Neural cell (in vitro differentiated cells): ENCODE measurements around the gene RAD51B. TPM values are rescaled to one million over a fixed set of nuclear protein-coding genes. Genes with fewer than 3 reads are reported as not detected.

Experiments
- H2AFZ ChIP-seq: fragments of 200-600, 300-800 bp; sonication (generic), shearing (Covaris generic); 2 replicates; pipeline ENCODE4 v1.6.0; 2014; ENCODE audit warnings: low read depth, mild to moderate bottlenecking, antibody characterized with exemption, low read length, moderate library complexity
- H3F3A ChIP-seq: fragments of 200-600 bp; shearing (Covaris generic); 2 replicates; pipeline ENCODE4 v1.6.1; 2016; ENCODE audit warnings: mild to moderate bottlenecking, moderate library complexity, mixed read lengths, antibody characterized with exemption, low read length; ENCODE audit not compliant: insufficient read depth, poor library complexity, severe bottlenecking
- H3K27ac ChIP-seq: fragments of 200-600, 300-800 bp; sonication (generic), shearing (Covaris generic); 2 replicates; pipeline ENCODE4 v1.5.1; 2014; ENCODE audit warnings: mild to moderate bottlenecking, low read length, moderate library complexity
- H3K27me3 ChIP-seq: fragments of 300-800, 200-600 bp; sonication (generic), shearing (Covaris generic); 2 replicates; pipeline ENCODE4 v1.6.0; 2014; ENCODE audit warnings: mild to moderate bottlenecking, low read depth, low read length, moderate library complexity; ENCODE audit not compliant: insufficient read depth
- H3K36me3 ChIP-seq: fragments of 300-800, 200-600 bp; sonication (generic), shearing (Covaris generic); 2 replicates; pipeline ENCODE4 v1.5.1; 2014; ENCODE audit warnings: mild to moderate bottlenecking, antibody characterized with exemption, low read length, moderate library complexity; ENCODE audit not compliant: insufficient read depth
- H3K4me2 ChIP-seq: fragments of 300-800, 200-600 bp; sonication (generic), shearing (Covaris generic); 2 replicates; pipeline ENCODE4 v1.6.0; 2014; ENCODE audit warnings: mild to moderate bottlenecking, low read length
- H3K4me3 ChIP-seq: fragments of 300-800, 200-600 bp; sonication (generic), shearing (Covaris generic); 2 replicates; pipeline ENCODE4 v1.5.1; 2014; ENCODE audit warnings: mild to moderate bottlenecking, low read length, moderate library complexity
- H3K79me2 ChIP-seq: fragments of 200-600 bp; shearing (Covaris generic); replicated peaks from 2 replicates; pipeline ENCODE4 v1.6.0; 2014; ENCODE audit warnings: mild to moderate bottlenecking, low read length, moderate library complexity; ENCODE audit not compliant: insufficient read depth
- H3K9ac ChIP-seq: fragments of 300-800, 200-600 bp; sonication (generic), shearing (Covaris generic); 2 replicates; pipeline ENCODE4 v1.6.1; 2016; ENCODE audit warnings: mild to moderate bottlenecking, low read length, mixed read lengths
- H3K9me2 ChIP-seq: fragments of 200-600 bp; shearing (Covaris generic); 2 replicates; pipeline ENCODE4 v1.6.1; 2016; ENCODE audit warnings: mild to moderate bottlenecking, low read length, mixed read lengths; ENCODE audit not compliant: insufficient read depth
- H3K9me3 ChIP-seq: fragments of 200-600, 300-800 bp; sonication (generic), shearing (Covaris generic); 2 replicates; pipeline ENCODE4 v1.6.1; 2016; ENCODE audit warnings: mild to moderate bottlenecking, mixed run types, low read length, moderate library complexity, mixed read lengths
- H4K20me1 ChIP-seq: fragments of 200-600 bp; shearing (Covaris generic); 2 replicates; pipeline ENCODE4 v1.6.1; 2016; ENCODE audit warnings: mild to moderate bottlenecking, mixed run types; ENCODE audit not compliant: insufficient read depth
- EP300 ChIP-seq: fragments of 450-650 bp; conservative IDR thresholded peaks from 2 replicates; pipeline ENCODE4 v1.6.1; 2014; ENCODE audit warnings: antibody characterized with exemption, mild to moderate bottlenecking, moderate library complexity; ENCODE audit not compliant: poor library complexity, severe bottlenecking
- EZH2 ChIP-seq: fragments of 200-600, 300-800 bp; shearing (Covaris generic), sonication (generic); IDR thresholded peaks from 2 replicates; pipeline ENCODE4 v1.6.1; 2014; ENCODE audit warnings: antibody characterized with exemption, low read length, borderline replicate concordance, mild to moderate bottlenecking; ENCODE audit not compliant: insufficient read depth, poor library complexity, severe bottlenecking
- MXI1 ChIP-seq: fragments of 450-650 bp; conservative IDR thresholded peaks from 2 replicates; pipeline ENCODE4 v1.6.1; 2014; ENCODE audit warnings: antibody characterized with exemption, mild to moderate bottlenecking; ENCODE audit not compliant: poor library complexity, severe bottlenecking
- POLR2AphosphoS5 ChIP-seq: IDR thresholded peaks from 2 replicates; pipeline ENCODE4 v1.6.1; 2012
- RAD21 ChIP-seq: fragments of 450-650 bp; conservative IDR thresholded peaks from 2 replicates; pipeline ENCODE4 v1.6.1; 2014; ENCODE audit warnings: antibody characterized with exemption, mild to moderate bottlenecking, moderate library complexity
- SMC3 ChIP-seq: fragments of 450-650 bp; conservative IDR thresholded peaks from 2 replicates; pipeline ENCODE4 v1.6.1; 2014; ENCODE audit warnings: antibody characterized with exemption, mild to moderate bottlenecking, moderate library complexity; ENCODE audit not compliant: poor library complexity
- TAF1 ChIP-seq: IDR thresholded peaks from 2 replicates; pipeline ENCODE4 v1.6.1; 2012; ENCODE audit warnings: low read depth
- polyA plus RNA-seq: library from polyadenylated mRNA; depleted of rRNA; stranded (reverse); fragments of >200 nt; gene quantifications from 2 replicates; pipeline ENCODE4 v1.2.3, GENCODE V29; 2014
- TF ChIP-seq, protein P1 (sequence below): fragments of 450-650 bp; IDR thresholded peaks from 2 replicates; pipeline ENCODE4 v1.5.1; 2014; ENCODE audit warnings: antibody characterized with exemption, mild to moderate bottlenecking, moderate library complexity; ENCODE audit not compliant: poor library complexity, severe bottlenecking
- TF ChIP-seq, protein P2 (sequence below): IDR thresholded peaks from 2 replicates; pipeline ENCODE4 v1.6.1; 2012; ENCODE audit warnings: borderline replicate concordance

The RAD51B gene
- polyA plus RNA-seq, 1 donor from 2014 or later: 3.1 TPM

DNA sequence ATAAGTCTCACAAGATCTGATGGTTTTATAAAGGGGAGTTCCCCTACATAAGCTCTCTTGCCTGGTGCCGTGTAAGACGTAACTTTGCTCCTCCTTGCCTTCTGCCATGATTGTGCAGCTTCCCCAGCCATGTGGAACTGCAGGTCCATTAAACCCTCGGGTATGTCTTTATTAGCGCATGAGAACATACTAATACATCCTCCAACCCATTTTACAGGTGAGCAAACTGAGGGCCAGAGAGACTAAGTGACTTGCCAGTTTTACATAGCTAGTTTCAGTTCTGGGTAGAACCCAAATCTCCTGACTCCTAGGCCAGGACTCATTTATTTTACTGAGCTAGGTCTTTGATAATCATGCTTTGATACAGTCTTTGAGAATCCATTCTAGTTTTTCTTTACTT is 406.9 kb downstream of the RAD51B start:
- H3F3A ChIP-seq: no peaks in the 10 kb centered on the region

DNA sequence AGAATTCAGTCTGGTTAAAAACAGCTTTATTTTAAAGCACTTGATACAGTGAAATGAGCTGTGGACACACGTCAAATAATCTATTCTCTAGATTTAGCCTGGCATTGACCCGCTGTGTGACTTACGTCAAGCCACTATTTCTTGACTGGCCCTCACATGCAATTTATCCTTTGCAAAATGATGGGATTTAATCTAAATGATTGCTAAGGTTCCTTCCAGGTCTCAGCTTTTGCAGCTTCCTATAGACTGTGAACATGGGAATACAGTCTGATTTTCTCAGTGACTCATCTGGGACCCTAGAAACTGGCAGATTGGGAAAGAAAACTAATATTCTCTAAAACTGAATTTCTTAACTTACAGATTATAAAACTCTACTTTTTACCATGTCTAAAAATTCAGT is 409.1 kb downstream of the RAD51B start:
- Histone ChIP-seq H3K4me3 (no peak overlapping the region), H3K4me2 (no peak overlapping the region), H3K27me3 (no peaks in the 10 kb centered on the region), H3K9me3 (no peaks in the 10 kb centered on the region), H3F3A (no peaks in the 10 kb centered on the region), H3K27ac (no peak overlapping the region), H3K36me3 (no peaks in the 10 kb centered on the region), H4K20me1 (no peaks in the 10 kb centered on the region), H3K9ac (no peak overlapping the region), H2AFZ (no peak overlapping the region), H3K9me2 (no peaks in the 10 kb centered on the region), H3K79me2 (no peaks in the 10 kb centered on the region)
- TF ChIP-seq, protein P1, sequence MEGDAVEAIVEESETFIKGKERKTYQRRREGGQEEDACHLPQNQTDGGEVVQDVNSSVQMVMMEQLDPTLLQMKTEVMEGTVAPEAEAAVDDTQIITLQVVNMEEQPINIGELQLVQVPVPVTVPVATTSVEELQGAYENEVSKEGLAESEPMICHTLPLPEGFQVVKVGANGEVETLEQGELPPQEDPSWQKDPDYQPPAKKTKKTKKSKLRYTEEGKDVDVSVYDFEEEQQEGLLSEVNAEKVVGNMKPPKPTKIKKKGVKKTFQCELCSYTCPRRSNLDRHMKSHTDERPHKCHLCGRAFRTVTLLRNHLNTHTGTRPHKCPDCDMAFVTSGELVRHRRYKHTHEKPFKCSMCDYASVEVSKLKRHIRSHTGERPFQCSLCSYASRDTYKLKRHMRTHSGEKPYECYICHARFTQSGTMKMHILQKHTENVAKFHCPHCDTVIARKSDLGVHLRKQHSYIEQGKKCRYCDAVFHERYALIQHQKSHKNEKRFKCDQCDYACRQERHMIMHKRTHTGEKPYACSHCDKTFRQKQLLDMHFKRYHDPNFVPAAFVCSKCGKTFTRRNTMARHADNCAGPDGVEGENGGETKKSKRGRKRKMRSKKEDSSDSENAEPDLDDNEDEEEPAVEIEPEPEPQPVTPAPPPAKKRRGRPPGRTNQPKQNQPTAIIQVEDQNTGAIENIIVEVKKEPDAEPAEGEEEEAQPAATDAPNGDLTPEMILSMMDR: no peak
- no peak for TF ChIP-seq POLR2AphosphoS5
- no peak for TF ChIP-seq EZH2
- no peak for TF ChIP-seq TAF1
- TF ChIP-seq EP300: no peak
- no peak for TF ChIP-seq SMC3
- TF ChIP-seq MXI1: no peak
- no peak for TF ChIP-seq RAD21

More for the DNA sequence above, 406.9 kb downstream of the RAD51B start:
- Histone ChIP-seq H3K4me2 (no peak overlapping the region), H3K27ac (no peak overlapping the region), H3K4me3 (no peak overlapping the region), H3K9me3 (no peaks in the 10 kb centered on the region), H4K20me1 (no peaks in the 10 kb centered on the region), H2AFZ (no peak overlapping the region), H3K79me2 (no peaks in the 10 kb centered on the region), H3K36me3 (no peaks in the 10 kb centered on the region), H3K9me2 (no peaks in the 10 kb centered on the region), H3K9ac (no peak overlapping the region), H3K27me3 (no peaks in the 10 kb centered on the region)
- no peak for TF ChIP-seq EP300
- TF ChIP-seq, protein P1: no peak
- no peak for TF ChIP-seq MXI1
- no peak for TF ChIP-seq TAF1
- no peak for TF ChIP-seq POLR2AphosphoS5
- TF ChIP-seq, protein P2, sequence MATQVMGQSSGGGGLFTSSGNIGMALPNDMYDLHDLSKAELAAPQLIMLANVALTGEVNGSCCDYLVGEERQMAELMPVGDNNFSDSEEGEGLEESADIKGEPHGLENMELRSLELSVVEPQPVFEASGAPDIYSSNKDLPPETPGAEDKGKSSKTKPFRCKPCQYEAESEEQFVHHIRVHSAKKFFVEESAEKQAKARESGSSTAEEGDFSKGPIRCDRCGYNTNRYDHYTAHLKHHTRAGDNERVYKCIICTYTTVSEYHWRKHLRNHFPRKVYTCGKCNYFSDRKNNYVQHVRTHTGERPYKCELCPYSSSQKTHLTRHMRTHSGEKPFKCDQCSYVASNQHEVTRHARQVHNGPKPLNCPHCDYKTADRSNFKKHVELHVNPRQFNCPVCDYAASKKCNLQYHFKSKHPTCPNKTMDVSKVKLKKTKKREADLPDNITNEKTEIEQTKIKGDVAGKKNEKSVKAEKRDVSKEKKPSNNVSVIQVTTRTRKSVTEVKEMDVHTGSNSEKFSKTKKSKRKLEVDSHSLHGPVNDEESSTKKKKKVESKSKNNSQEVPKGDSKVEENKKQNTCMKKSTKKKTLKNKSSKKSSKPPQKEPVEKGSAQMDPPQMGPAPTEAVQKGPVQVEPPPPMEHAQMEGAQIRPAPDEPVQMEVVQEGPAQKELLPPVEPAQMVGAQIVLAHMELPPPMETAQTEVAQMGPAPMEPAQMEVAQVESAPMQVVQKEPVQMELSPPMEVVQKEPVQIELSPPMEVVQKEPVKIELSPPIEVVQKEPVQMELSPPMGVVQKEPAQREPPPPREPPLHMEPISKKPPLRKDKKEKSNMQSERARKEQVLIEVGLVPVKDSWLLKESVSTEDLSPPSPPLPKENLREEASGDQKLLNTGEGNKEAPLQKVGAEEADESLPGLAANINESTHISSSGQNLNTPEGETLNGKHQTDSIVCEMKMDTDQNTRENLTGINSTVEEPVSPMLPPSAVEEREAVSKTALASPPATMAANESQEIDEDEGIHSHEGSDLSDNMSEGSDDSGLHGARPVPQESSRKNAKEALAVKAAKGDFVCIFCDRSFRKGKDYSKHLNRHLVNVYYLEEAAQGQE: no peak
- TF ChIP-seq SMC3: no peak
- no peak for TF ChIP-seq EZH2
- TF ChIP-seq RAD21: no peak
